K562 treated with DMSO at 1 percent for 48 hours (cell line): ENCODE data around the gene LYRM9. TPM values are rescaled to one million over a fixed set of nuclear protein-coding genes. Genes with fewer than 3 reads are reported as not detected.

ENCODE experiments used
- total RNA-seq: library from RNA; unstranded; fragments of 300-600 nt; gene quantifications from 2 replicates; pipeline ENCODE4 v1.2.3, GENCODE V29; 2022; ENCODE audit warnings: low replicate concordance; ENCODE audit errors: extremely low read depth

The LYRM9 gene
- not detected in 2 replicates for total RNA-seq

GRCh38 chr17:27892866-27893769 is at the start of gene LYRM9:
TSS of gene LYRM9 (minus strand) at chr17:27893365. CDS start at chr17:27882694, 10,671 bp downstream.

Other genes starting within 250 kb of the LYRM9 start
- not detected in 2 replicates for gene NOS2, start 92.8 kb downstream of the LYRM9 start, total RNA-seq
- gene NLK, start 149.3 kb upstream of the LYRM9 start, total RNA-seq = not detected in 2 replicates